Ectodermal cell (in vitro differentiated cells): Measurements from ENCODE around the gene NELL1.
"Not testable (repeated sequence)": the region's sequence is repeated elsewhere in the genome, so short reads cannot be mapped to it uniquely, and the experiment has no call there.

Experiments
- H3K27ac ChIP-seq: 2 replicates; pipeline ENCODE4 v1.7.0; 2013; ENCODE audit warnings: mild to moderate bottlenecking, low read depth, low read length; ENCODE audit not compliant: insufficient read depth, poor library complexity, severe bottlenecking
- H3K27me3 ChIP-seq: 2 replicates; pipeline ENCODE4 v1.7.0; 2013; ENCODE audit warnings: mild to moderate bottlenecking, low read length; ENCODE audit not compliant: insufficient read depth, control insufficient read depth, poor library complexity, severe bottlenecking
- H3K36me3 ChIP-seq: one replicate; pipeline ENCODE4 v1.7.0; 2013; ENCODE audit warnings: low read length; ENCODE audit not compliant: control insufficient read depth, insufficient read depth
- H3K4me1 ChIP-seq: one replicate; pipeline ENCODE4 v1.7.0; 2013; ENCODE audit warnings: low read length; ENCODE audit not compliant: control insufficient read depth, insufficient read depth
- H3K4me3 ChIP-seq: 2 replicates; pipeline ENCODE4 v1.7.0; 2013; ENCODE audit warnings: low read depth, low read length, control low read depth; ENCODE audit not compliant: insufficient read depth
- H3K9me3 ChIP-seq: 2 replicates; pipeline ENCODE4 v1.7.0; 2013; ENCODE audit warnings: mild to moderate bottlenecking, low read length, moderate library complexity; ENCODE audit not compliant: control insufficient read depth
- WGBS, 2 experiments: methylation state at CpG; one replicate each; pipeline ENCODE4 v1.1.7; 2013; ENCODE audit warnings: missing lambda C conversion rate in 2 of 2; 5-methylcytosine and 5-hydroxymethylcytosine counted together

The NELL1 gene

DNA sequence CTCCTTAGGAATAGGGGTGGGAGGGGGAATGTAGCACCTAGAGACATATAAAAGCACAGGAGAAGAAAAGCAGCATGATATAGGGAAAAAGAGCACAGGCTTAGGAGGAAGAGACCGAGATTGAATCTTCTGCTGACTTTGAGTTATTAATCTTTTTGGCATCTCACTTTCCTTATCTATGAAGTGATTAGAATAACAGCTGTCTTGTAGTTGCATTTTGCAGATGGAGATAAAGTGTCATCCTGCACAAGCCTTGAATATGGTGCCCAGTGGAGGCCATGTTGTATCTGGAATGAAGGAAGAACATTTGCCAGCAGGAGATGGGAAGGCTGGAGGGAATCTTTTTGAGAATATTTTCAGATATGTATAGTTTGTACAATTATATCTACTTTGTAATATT is 594.7 kb downstream of the NELL1 start:
- no peak overlapping the region for H3K4me3 ChIP-seq
- H3K36me3 ChIP-seq = no peaks in the 10 kb centered on the region
- no peaks in the 10 kb centered on the region for H3K4me1 ChIP-seq
- no peaks in the 10 kb centered on the region for H3K27me3 ChIP-seq
- no peak overlapping the region for H3K27ac ChIP-seq
- WGBS, 2 experiments = 90 to 95% methylated on average over 1 of the region's 1 CpG
- no peaks in the 10 kb centered on the region for H3K9me3 ChIP-seq

DNA sequence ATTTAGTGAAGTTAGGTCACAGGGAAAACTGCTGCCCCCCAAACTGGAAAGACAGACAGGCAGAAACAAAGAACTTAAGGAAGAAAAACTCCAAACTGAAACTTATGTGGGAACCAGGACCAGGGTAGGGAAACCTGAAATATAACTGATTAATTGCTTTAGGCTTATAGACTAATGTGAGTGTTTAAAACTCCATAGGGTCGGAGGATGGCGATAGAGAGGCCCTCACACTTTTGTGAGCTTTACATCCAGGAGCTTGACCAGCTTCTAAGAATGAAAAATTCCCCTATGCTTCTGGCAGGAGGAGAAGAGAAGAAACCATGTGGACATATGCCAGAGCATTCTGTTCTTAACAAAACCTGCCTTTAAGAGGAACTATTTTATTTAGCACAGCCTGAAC is 598.6 kb downstream of the NELL1 start:
- H3K27me3 ChIP-seq = no peaks in the 10 kb centered on the region
- no peak overlapping the region for H3K27ac ChIP-seq
- H3K4me1 ChIP-seq = no peaks in the 10 kb centered on the region
- no peak overlapping the region for H3K4me3 ChIP-seq
- WGBS, 2 experiments = 75 to 90% methylated on average over 2 of the region's 2 CpGs
- no peaks in the 10 kb centered on the region for H3K36me3 ChIP-seq
- H3K9me3 ChIP-seq = no peaks in the 10 kb centered on the region

DNA sequence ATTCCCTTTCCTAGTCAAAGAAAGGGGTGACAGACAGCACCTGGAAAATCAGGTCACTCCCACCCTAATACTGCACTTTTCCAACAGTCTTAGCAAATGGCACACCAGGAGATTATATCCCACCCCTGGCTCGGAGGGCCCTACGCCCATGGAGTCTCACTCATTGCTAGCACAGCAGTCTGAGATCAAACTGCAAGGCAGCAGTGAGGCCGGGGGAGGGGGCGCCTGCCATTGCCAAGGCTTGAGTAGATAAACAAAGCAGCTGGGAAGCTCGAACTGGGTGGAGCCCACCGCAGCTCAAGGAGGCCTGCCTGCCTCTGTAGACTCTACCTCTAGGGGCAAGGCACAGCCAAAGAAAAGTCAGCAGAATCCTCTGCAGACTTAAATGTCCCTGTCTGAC is 602.8 kb downstream of the NELL1 start:
- H3K4me3 ChIP-seq, H3K9me3 ChIP-seq, H3K27me3 ChIP-seq, H3K27ac ChIP-seq, H3K4me1 ChIP-seq, H3K36me3 ChIP-seq: not testable (repeated sequence)
- WGBS, 2 experiments = 90 to 91% methylated on average over 6 of the region's 6 CpGs

DNA sequence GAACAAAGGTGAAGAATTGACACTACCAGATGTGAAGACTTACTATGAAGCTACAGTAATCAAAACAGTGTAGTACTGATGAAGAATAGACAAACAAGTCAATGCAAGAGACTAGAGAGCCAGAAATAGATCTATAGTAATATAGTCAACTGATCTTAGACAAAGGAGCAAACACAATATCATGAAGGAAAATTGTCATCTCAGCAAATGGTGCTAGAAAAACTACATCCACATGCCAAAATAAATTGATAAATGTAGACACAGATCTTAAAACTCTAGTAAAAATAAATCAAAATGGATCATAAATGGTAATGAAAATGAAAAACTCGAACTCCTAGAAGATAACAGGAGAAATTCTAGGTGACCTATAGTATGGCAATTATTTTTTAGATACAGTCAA is 609.5 kb downstream of the NELL1 start:
- H3K27ac ChIP-seq = no peak overlapping the region
- H3K27me3 ChIP-seq = no peaks in the 10 kb centered on the region
- H3K4me3 ChIP-seq = no peak overlapping the region
- H3K36me3 ChIP-seq = no peaks in the 10 kb centered on the region
- 83% methylated on average over 1 of the region's 1 CpG; no CpG with 5 or more reads in 1 of the 2 experiments for WGBS, 2 experiments
- H3K4me1 ChIP-seq = no peaks in the 10 kb centered on the region
- no peaks in the 10 kb centered on the region for H3K9me3 ChIP-seq

DNA sequence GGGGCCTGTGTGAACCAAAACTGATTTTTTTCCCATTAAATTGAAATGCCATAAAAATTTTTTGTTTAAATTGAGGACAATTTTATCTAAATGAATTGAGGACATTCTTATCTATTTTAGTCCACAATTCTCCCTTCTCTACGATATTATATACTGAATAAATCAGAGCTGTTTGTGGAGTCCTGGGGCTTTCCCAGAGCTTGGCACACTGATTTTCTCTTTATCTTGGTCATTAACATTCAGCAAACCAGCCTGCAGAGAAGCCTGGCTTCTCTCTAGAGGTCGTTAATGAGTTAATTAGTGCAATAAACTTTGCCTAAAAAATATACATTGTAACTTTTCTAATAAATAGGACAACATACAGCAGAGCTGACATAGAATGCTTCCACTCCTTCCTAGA is 615.7 kb downstream of the NELL1 start:
- Histone ChIP-seq H3K9me3 (no peaks in the 10 kb centered on the region), H3K4me3 (no peak overlapping the region), H3K27me3 (no peaks in the 10 kb centered on the region), H3K27ac (no peak overlapping the region), H3K36me3 (no peaks in the 10 kb centered on the region), H3K4me1 (no peaks in the 10 kb centered on the region)
- WGBS, 2 experiments = 88 to 100% methylated on average over 1 to 2 of the region's 2 CpGs

DNA sequence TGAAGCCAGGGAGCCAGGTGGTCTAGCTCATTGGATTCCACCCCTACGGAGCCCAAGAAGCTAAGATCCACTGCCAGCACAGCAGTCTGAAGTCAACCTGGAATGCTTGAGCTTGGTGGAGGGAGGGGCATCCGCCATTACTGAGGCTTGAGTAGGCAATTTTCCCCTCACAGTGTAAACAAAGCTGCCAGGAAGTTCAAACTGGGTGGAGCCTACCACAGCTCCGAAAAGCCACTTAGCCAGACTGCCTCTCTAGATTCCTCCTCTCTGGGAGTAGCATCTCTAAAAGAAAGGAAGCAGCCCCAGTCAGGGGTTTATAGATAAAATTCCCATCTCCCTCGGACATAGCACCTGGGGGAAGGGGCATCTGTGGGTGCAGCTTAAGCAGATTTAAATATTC is 620.3 kb downstream of the NELL1 start:
- no peaks in the 10 kb centered on the region for H3K4me1 ChIP-seq
- no peak overlapping the region for H3K4me3 ChIP-seq
- no peaks in the 10 kb centered on the region for H3K9me3 ChIP-seq
- H3K27ac ChIP-seq = no peak overlapping the region
- WGBS, 2 experiments = 85 to 91% methylated on average over 4 of the region's 4 CpGs
- H3K36me3 ChIP-seq = no peaks in the 10 kb centered on the region
- no peaks in the 10 kb centered on the region for H3K27me3 ChIP-seq

DNA sequence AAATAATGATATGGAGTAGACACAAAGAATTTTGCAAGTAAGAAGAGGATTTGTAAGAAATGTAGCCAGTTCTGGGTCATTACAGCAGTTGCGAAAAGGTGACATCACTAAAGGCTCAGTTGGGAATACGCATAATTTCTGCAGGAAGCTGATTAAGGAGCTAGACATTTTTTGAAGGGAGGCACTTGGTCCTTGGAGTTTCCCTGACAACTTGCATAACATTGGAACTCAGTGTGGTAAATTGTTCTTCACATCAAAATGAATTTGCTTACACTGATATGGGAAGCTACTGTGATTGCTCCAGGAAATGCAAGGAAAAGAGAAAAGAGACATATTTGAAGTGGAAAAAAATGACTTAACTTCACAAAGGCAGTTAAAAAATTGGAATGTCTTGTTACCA is 626.1 kb downstream of the NELL1 start:
- 88% methylated on average over 2 of the region's 2 CpGs for WGBS, 2 experiments
- Histone ChIP-seq H3K27me3 (no peaks in the 10 kb centered on the region), H3K4me3 (no peak overlapping the region), H3K9me3 (no peaks in the 10 kb centered on the region), H3K36me3 (no peaks in the 10 kb centered on the region), H3K4me1 (no peaks in the 10 kb centered on the region), H3K27ac (no peak overlapping the region)

DNA sequence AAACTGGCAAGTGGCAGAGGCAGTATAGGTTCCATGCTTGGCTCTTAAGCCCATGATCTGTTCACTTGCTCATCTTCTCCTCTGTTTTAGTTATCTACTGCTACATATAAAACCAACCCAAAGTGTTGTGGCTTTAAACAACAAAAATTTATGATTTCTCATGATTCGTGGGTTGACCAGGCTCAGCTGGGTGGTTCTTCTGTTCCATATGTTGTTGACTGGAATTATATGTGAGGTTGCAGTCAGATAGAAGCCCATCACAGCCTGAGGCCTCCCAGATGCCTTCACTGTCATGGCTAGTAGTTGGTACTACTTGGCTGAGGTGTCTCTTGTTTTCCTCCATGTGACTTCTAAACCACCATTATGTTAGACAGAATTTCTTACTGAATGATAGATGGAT is 632.6 kb downstream of the NELL1 start:
- H3K4me3 ChIP-seq = no peak overlapping the region
- H3K27me3 ChIP-seq = no peaks in the 10 kb centered on the region
- 100% methylated on average over 1 of the region's 1 CpG for WGBS, 2 experiments
- no peaks in the 10 kb centered on the region for H3K9me3 ChIP-seq
- H3K36me3 ChIP-seq = no peaks in the 10 kb centered on the region
- no peaks in the 10 kb centered on the region for H3K4me1 ChIP-seq
- no peak overlapping the region for H3K27ac ChIP-seq

DNA sequence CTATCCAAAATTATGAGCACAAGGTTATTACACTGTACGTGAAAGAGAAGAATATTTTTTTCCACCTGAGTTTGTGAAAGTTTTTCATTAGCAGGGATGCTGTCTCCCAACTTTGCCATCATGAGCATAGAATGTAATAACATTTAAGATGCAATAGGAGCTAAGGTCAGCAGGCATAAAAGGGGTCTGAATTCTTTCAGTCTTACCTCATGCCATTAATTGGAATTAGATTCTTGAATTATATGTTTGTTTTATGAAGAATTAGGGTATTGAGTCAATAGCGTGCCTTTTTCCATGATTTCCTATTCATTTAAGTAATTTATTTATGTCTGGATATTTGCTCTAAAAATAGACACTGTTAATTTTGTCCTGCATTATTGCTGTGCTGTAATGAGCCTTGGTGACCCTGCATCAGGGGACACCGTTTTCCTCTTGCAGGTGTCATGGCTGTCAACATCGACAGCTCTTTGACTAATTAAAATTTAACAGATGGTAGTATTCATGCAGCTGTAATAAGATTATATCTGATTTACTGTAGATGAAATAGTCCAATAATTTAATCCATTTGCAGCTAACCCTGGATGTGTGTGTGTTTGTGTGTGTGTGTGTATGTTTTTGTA is 637.5 kb downstream of the NELL1 start:
- Histone ChIP-seq H3K27ac (no peak overlapping the region), H3K36me3 (no peaks in the 10 kb centered on the region), H3K4me1 (no peaks in the 10 kb centered on the region), H3K4me3 (no peak overlapping the region), H3K27me3 (no peaks in the 10 kb centered on the region), H3K9me3 (no peaks in the 10 kb centered on the region)
- WGBS, 2 experiments = 91 to 93% methylated on average over 4 of the region's 4 CpGs

DNA sequence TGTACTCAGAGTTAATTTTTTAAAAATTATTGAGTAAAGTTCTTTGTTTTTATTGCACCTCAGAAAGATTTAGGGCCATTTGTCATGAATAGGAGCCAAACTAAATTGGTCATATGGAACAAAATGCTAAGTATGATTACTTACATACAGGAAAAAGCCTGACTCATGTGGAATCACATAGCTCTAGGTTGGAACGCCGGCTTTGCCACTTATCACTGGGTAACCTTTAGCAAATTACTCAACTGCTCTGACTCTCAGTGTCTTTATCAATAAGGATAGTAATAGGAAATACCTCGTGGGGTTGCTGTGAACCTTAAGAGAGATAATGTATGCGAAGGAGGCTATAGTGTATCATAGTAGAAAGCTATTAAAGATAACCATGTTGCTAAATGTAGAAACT is 638.5 kb downstream of the NELL1 start:
- no peaks in the 10 kb centered on the region for H3K4me1 ChIP-seq
- WGBS, 2 experiments = 87% methylated on average over 4 of the region's 4 CpGs
- H3K27me3 ChIP-seq = no peaks in the 10 kb centered on the region
- no peak overlapping the region for H3K4me3 ChIP-seq
- no peaks in the 10 kb centered on the region for H3K36me3 ChIP-seq
- no peaks in the 10 kb centered on the region for H3K9me3 ChIP-seq
- no peak overlapping the region for H3K27ac ChIP-seq

DNA sequence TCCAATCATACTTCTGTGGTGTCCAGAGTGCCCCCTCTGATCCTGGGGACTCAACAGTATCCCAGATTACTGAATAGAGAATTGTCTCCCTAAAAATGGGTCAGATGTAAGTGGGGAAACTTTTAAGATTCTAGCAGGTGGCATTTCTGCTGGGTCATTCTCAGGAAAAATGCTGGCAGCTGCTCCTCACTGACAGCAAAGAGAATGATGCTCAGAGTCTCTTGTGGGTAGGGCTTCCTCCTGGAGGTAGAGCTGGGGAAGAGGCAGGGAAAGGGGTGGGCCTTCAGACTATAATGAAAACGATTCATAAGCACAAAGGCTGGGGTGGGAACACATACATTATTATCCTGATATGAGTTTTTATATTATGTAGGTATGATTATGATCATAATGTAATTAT is 647.2 kb downstream of the NELL1 start:
- WGBS, 2 experiments = no CpG with 5 or more reads among the region's 1 CpG
- Histone ChIP-seq H3K27me3 (no peaks in the 10 kb centered on the region), H3K27ac (no peak overlapping the region), H3K4me1 (no peaks in the 10 kb centered on the region), H3K4me3 (no peak overlapping the region), H3K36me3 (no peaks in the 10 kb centered on the region), H3K9me3 (no peaks in the 10 kb centered on the region)
